GM21528 (cell line): ENCODE results near the gene ELP4.

Experiments used
- ATAC-seq: cut with Tn5 transposase; IDR thresholded peaks from one replicate; pipeline ENCODE4 v1.9.1; 2021; ENCODE audit warnings: mild to moderate bottlenecking, moderate library complexity; ENCODE audit not compliant: unreplicated experiment, low FRiP score

ELP4 gene

DNA sequence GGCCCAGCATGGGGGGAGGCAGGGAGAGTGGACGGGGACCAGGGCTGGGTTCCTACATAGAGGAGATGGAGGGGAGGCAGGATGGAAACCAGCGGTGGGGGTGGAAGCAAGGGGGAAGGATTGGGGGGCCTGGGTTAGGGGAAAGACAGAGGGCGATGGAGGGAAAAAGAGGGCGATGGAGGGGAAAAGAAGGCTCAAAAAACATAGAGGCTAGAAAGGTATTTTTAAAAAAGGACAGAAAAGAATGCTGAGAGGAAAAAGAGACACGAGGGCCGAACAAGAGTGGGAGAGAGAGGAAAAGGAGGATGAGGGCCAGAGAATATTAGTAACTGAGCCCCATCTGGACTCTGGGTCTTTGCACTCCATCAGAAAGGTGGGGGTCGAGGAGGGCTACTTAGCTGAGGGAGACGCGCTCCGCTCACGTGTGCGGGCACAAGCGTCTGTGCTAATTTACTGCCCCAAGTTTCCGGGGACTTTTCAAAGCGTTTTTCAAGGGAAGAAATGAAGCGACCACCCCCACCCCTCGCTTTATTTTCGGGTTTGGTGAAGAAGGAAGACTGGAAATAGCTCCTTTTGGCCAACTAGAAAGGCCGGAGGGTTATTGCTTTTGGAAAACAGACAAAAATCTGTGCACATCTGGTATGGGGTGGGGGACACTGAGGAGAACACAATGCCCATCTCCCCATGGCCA lies 287.1 kb downstream of the ELP4 start:
- ATAC-seq, result no peak

DNA sequence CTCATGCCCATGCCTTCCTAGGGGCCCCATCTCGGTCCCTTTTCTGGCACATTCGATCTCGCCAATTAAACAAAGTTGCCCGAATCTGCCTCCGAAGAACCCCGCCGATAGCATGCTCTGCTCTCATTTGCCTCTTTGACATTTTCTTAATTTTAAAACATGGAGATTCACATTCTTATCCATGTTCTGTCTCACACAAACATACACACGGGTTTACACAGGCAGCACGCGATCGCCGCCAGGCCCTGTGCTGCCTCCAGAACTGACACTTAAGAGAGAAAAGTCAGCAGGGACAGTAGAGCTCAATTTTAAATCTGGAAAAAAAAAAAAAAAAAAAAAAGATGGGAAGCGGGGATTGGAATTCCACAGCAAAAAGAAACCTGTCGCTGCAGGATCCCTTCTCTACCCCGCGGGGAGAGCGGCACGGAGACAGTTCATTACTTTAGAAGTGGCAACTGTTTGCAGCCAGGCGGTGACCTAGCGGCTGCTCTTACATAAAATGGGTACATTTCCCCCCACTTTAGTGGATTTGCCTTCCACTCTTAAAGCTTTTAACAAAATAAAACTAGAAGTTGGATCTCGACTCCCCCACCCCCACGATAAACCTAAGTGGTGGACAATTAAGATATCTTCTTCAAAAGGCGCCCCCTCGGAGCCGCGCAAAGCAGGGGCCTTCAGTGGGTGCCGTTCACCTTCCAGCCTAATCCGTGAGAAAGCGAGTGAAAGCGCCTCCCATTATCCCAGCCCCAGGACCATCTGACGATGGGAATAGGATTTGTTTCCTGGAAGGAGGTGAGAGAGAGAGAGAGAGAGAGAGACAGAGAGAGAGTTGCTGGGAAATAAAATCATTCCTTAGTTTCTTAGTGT lies 287.9 kb downstream of the ELP4 start:
- ATAC-seq, result no peak

DNA sequence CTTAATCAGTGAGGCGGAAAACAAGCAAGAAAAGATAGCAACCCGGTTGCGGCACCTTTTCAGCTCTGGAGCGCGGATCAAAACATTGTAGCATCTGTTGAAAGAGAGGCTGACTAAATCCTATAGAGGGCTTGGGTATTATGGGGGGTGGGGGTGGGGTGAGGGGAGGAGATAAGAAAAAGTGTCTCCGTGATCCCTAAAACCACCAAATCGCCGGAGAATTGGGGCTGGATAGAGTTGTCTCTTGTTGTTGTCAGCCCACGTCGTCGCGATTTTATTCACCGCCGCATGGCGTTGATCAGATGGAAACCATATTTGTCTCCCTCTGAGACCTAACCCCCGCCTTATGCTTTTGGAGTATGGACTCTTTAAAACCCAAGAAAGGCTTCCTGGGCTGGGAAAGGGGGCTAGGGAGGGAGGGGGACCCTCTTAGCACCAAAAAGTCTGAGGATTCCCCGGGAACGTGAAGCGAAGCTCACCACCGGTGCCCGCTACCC lies 288.5 kb downstream of the ELP4 start:
- no peak for ATAC-seq

- ATAC-seq, result no peak
These were observed 289.2 kb downstream of the ELP4 start for GRCh38 chr11:31798554-31799434.

DNA sequence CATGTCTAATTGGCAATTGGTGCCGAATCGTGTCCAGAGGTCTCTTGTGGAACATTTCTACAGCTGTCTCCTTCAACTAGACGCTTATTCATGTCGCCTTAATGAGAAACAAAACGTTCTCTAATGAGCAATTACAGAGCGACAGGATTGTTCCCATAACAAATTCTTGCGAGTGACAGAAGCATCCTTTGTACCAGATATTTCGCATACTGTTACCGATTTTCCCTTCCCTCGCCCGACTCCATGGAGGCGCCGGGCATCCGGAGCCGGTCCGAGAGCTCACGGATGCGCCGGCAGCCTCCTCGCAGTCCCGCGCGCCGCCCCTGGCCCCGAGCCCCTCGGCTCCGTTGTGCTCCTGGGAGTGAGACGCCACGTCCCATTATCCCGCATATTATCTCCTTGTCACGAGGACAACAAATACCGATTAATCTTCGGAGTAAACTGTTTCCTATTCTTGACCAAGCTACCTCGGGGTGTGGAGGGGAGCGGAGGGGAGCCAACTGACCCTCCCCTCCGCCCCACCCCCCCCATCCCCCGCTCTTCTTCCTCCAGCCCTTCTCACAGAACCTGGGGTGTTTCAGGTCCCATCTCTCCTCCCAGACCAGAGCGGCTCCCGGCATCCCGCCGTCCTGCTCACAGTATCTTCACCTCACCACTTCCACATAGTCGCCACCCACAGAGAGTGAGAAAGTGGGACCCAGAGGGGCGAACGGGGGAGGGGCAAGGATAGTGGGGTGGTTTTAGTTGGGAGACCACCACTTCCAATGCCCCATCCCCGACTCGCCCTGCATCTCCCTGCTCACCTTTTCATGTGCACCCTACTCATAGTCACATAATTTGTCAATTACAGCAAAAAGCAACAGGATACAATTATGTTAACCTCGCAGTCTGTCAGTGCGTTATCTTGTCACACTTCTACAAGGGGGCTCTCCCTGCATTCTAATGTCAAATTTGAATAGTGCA lies 290.1 kb downstream of the ELP4 start:
- no peak for ATAC-seq

- no peak for ATAC-seq
These were observed 291.1 kb downstream of the ELP4 start for GRCh38 chr11:31800398-31801265.

- ATAC-seq, result no peak
These were observed 291.7 kb downstream of the ELP4 start for GRCh38 chr11:31801298-31801702.

DNA sequence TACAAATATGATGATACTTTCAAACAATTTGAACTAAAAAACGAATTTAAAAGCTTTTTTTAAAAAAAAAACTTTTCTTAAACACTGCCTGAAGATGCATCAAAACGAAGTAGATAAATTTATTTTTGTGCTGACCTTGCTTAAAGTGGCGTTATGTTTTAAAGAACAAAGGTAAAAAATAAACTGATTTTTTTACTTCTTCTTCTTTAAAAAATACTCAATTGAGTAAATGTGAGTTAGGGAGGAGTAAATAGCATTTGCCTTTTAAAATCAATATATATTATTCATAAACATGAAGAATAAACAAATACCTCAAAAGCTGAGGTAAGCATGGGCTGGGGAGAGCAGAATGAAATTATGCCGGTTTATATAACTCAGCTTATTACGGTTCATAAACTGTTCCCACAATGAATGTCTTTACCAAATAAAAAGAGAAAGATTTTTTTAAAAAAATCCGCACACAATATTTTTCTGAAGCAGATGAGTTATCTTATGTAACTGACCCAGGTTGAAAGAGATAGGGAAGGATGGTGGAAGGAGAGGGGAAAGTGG lies 292.5 kb downstream of the ELP4 start:
- no peak for ATAC-seq

- no peak for ATAC-seq
These were observed 293.0 kb downstream of the ELP4 start for GRCh38 chr11:31802609-31802989.

DNA sequence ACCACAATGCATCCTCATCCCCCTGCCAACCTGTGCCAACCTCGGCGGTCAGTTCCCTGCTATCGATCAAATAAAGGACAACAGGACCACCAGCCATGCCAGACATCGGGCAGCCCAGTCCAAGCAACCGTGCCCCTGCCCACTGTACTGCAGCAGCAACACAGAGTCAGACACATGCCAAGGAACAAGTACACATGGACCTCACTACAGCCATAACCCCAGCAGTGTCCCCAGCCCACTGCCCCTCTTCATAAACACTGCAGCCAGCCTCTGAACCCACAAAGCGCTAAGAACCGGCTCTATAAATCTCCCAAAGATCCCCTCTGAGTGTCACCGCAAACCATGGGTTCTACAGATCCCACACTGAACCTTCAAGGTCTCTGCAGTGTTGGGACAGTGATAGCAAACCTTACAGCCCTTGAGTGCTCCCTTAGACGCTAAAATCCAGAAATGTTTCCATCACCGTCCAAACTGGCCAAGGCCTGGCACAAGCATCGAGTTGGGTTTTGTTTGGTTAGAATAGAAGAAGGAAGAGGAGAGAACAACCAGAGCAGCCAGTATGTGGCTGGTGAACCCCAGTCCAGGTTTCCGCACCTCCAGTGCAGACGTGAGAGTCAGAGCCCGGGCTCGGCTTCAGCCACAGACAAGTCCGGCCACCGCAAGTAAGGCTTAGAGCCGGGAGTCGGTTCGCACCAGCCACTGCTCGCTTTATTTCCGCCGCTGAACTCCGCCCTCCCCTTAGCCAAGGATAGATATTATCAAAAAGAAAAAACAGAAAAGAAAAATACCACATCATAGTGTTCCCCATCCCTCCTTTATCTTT lies 293.6 kb downstream of the ELP4 start:
- no peak for ATAC-seq

DNA sequence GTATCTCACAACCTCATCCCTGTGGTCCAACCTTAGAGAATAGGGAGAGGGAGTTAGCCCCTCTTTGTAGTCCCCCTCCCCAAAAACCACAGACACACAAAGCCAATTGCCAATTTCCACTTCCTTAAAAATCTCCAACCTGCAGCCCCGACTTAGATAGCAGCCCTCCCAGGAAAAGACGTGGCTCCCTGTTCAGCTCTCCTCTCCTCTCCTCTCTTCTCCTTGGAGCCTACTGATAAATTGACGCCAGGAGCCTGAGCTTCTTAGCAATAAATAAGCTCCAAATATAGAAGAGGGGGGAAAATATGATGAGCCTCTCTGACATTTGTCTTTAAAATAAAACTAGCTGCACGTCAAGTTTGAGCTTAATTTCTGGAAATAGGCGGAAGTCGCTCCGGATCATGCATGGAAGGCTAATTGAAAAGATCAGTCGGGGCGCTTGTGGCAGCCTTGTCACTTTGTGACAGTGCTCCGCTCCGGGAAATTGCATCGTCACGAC lies 294.3 kb downstream of the ELP4 start:
- no peak for ATAC-seq

- no peak for ATAC-seq
These were observed 294.9 kb downstream of the ELP4 start for GRCh38 chr11:31804312-31805036.

DNA sequence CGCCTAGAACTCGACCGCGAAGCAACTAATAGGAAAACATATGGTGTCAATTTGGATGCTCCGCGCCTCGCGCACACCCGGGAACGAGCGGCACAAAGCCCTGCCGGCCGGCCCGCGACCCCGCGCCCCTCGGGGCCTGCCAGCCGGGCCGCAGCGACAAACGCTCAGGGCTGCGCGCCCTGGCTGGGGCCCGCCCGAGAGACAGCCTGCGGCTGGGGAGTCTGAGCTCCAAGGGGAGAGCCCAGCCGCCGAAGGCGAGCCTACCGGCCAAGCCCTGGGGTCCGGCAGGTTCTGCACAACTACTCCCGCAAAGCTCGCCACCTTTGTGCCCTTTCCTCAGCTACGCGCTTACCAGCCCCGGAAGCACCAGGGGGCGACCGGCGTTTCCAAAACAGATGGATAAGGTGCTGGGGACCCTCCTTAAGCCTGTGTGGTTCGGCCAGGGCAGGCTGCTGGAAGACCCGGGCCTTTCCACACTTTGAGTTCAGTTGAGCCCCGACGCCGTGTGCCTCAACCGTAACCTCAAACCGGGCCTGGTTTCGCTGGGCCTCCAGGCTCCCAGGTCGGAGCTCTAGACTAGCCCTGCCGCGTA lies 295.6 kb downstream of the ELP4 start:
- ATAC-seq, result no peak

DNA sequence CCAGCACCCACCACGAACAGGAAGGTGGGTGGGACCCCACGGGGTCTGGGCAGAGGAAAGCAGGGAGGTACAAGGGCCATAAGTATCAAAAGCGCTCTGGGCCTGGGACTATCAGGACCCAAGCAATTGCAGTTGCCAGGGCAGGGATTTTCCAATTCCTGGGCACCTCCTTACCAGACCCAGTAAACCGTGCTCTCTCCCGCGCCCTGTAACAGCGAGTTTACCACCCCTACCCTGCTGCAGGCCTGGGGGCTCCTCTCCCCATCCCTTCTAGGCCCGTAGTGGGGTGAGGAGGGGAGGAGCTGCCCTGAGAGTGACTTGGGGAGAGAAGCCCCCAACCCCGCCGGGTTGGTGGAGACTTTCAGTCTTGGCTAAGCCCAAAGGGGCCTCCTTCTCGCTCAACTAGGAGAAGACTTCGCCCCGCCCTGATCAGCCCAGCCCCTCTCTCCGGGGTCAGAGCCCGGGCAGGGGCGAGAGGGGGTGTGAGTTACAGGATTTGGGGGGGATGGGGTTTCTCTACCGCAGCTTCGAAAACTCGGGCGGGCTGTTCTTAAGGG lies 296.1 kb downstream of the ELP4 start:
- no peak for ATAC-seq

DNA sequence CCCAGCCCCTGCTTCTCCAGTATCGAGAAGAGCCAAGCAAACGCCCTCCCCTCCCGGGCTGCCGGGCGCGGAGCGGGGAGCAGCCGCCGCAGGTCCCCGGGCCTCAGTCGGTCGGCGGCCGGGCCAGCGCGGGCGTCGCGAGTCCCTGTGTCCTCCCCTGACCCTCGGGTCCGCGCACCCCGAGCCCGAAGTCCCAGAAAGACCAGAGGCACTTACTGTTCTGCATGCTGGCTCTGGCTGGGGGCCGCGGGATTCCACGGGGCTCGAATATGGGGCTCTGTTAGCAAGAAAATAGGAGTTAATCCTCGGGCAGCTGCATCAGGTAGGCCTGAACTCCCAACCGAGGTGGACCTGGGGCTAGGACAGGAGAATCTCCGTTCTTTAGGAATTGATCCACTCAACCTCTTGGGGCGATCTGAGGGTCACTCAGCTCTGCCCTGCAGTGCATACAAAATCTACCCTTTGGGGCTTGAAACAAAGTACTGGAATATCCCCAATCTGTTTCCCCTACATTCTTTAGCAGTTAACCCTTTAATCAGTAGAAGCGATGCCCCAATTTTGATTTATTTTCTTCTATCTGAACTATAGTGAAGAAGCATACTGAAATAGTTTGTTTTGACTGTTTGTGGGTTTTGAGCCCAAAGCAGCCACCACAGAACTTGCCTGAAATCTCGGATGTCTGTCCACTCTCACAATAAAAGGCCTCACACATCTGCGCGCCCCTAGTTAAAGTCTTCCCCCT lies 296.8 kb downstream of the ELP4 start:
- ATAC-seq, result no peak
